DOHH2 (cell line): ENCODE measurements around the gene GRID2.

Source experiments
- H3F3A ChIP-seq: fragments of 200-600 bp; sonication (generic), shearing (Covaris generic); 2 replicates; pipeline ENCODE4 v1.6.0; 2016; ENCODE audit warnings: antibody characterized with exemption, mild to moderate bottlenecking; ENCODE audit not compliant: control insufficient read depth, insufficient read depth
- H3K27ac ChIP-seq: fragments of 200-600 bp; sonication (generic); 2 replicates; pipeline ENCODE4 v1.5.1; 2014; ENCODE audit warnings: low read depth, mild to moderate bottlenecking, low read length, moderate library complexity
- H3K27me3 ChIP-seq: fragments of 200-600 bp; sonication (generic); 2 replicates; pipeline ENCODE4 v1.6.1; 2014; ENCODE audit warnings: mild to moderate bottlenecking, low read length, mixed read lengths; ENCODE audit not compliant: control insufficient read depth
- H3K36me3 ChIP-seq: fragments of 200-600 bp; sonication (generic); 2 replicates; pipeline ENCODE4 v1.6.1; 2014; ENCODE audit warnings: mild to moderate bottlenecking, low read length, moderate library complexity, mixed read lengths; ENCODE audit not compliant: control insufficient read depth
- H3K4me1 ChIP-seq: fragments of 200-600 bp; sonication (generic); 2 replicates; pipeline ENCODE4 v1.6.1; 2014; ENCODE audit warnings: mild to moderate bottlenecking, low read length, mixed read lengths; ENCODE audit not compliant: control insufficient read depth
- H3K4me2 ChIP-seq: fragments of 200-600 bp; sonication (generic); 2 replicates; pipeline ENCODE4 v1.6.0; 2014; ENCODE audit warnings: mild to moderate bottlenecking, low read length, moderate library complexity
- H3K4me3 ChIP-seq: fragments of 200-600 bp; sonication (generic); 2 replicates; pipeline ENCODE4 v1.5.1; 2014; ENCODE audit warnings: mild to moderate bottlenecking, low read length, mixed read lengths
- H3K79me2 ChIP-seq: fragments of 200-600 bp; sonication (generic); 2 replicates; pipeline ENCODE4 v1.6.1; 2014; ENCODE audit warnings: mild to moderate bottlenecking, low read length, mixed read lengths; ENCODE audit not compliant: control insufficient read depth
- H3K9me2 ChIP-seq: fragments of 200-600 bp; sonication (generic); replicated peaks from 2 replicates; pipeline ENCODE4 v1.6.1; 2014; ENCODE audit warnings: mild to moderate bottlenecking, low read length, mixed read lengths; ENCODE audit not compliant: control insufficient read depth
- H3K9me3 ChIP-seq: fragments of 200-600 bp; sonication (generic); 2 replicates; pipeline ENCODE4 v1.6.1; 2014; ENCODE audit warnings: antibody characterized with exemption, low read length, mixed read lengths; ENCODE audit not compliant: control insufficient read depth, insufficient read depth
- H4K20me1 ChIP-seq: fragments of 200-600 bp; sonication (generic); 2 replicates; pipeline ENCODE4 v1.6.0; 2014; ENCODE audit warnings: low read depth, mild to moderate bottlenecking, antibody characterized with exemption, low read length, moderate library complexity; ENCODE audit not compliant: control insufficient read depth, insufficient read depth
- EZH2phosphoT487 ChIP-seq: fragments of 200-600 bp; sonication (generic); IDR thresholded peaks from 2 replicates; pipeline ENCODE4 v1.6.1; 2017; ENCODE audit warnings: borderline replicate concordance, mild to moderate bottlenecking, antibody characterized with exemption, low read length, moderate library complexity, mixed read lengths
- TF ChIP-seq, protein P1 (sequence below): fragments of 200-600 bp; sonication (generic); IDR thresholded peaks from one replicate; pipeline ENCODE4 v1.5.1; 2014; ENCODE audit warnings: antibody characterized with exemption, mild to moderate bottlenecking, low read depth, low read length; ENCODE audit not compliant: poor library complexity, severe bottlenecking

GRID2 gene

DNA sequence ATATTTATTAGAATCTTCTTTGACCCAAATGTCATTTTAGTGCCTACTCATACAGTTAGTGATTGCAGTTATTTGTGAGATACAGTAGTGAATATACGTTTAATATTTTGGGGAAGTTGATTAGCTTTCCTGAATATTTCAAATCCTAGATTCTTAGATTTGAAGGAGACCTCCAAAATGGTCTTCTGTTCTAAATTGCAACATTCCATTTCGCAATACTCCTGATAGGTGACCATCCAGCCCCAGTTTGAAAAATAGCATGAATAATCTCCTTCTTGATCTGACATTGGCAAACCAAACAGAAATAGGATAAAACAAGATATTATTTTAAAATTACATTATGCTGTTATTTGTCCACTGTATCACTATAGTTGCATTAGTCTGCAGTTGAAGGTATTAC is 505.6 kb downstream of the GRID2 start:
- H3K9me2 ChIP-seq: no peaks in the 10 kb centered on the region
- H3K27ac ChIP-seq: no peak overlapping the region
- no peak overlapping the region for H3K4me2 ChIP-seq
- no peaks in the 10 kb centered on the region for H3K27me3 ChIP-seq
- H3F3A ChIP-seq: no peaks in the 10 kb centered on the region
- no peaks in the 10 kb centered on the region for H3K4me1 ChIP-seq
- H3K9me3 ChIP-seq: no peaks in the 10 kb centered on the region
- TF ChIP-seq, protein P1, sequence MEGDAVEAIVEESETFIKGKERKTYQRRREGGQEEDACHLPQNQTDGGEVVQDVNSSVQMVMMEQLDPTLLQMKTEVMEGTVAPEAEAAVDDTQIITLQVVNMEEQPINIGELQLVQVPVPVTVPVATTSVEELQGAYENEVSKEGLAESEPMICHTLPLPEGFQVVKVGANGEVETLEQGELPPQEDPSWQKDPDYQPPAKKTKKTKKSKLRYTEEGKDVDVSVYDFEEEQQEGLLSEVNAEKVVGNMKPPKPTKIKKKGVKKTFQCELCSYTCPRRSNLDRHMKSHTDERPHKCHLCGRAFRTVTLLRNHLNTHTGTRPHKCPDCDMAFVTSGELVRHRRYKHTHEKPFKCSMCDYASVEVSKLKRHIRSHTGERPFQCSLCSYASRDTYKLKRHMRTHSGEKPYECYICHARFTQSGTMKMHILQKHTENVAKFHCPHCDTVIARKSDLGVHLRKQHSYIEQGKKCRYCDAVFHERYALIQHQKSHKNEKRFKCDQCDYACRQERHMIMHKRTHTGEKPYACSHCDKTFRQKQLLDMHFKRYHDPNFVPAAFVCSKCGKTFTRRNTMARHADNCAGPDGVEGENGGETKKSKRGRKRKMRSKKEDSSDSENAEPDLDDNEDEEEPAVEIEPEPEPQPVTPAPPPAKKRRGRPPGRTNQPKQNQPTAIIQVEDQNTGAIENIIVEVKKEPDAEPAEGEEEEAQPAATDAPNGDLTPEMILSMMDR: no peak
- no peak for TF ChIP-seq EZH2phosphoT487
- H3K36me3 ChIP-seq: no peaks in the 10 kb centered on the region
- H3K4me3 ChIP-seq: no peak overlapping the region
- no peaks in the 10 kb centered on the region for H3K79me2 ChIP-seq
- H4K20me1 ChIP-seq: no peaks in the 10 kb centered on the region

DNA sequence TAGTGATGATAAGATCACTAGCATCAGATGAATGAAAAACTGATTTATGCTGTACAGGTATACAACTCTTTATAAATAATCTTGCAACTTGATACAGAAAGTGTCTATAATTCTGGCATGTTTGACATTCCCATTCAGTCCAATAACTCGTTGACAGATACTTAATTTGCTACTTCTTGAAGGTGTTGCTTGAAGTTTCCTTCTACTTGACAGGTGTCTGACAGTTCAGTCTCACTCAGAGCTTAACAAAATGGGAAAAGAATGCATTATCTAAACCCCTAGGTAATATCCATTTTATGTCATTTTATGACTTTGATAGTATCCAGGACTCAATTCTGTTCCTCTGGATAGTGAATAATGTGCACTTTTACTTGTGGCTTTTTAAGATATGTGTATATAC is 508.9 kb downstream of the GRID2 start:
- Histone ChIP-seq H3K9me3 (no peaks in the 10 kb centered on the region), H3K9me2 (no peaks in the 10 kb centered on the region), H3K79me2 (no peaks in the 10 kb centered on the region), H3K27me3 (no peaks in the 10 kb centered on the region), H3K4me1 (no peaks in the 10 kb centered on the region), H3F3A (no peaks in the 10 kb centered on the region), H3K4me2 (no peak overlapping the region), H4K20me1 (no peaks in the 10 kb centered on the region), H3K27ac (no peak overlapping the region), H3K36me3 (no peaks in the 10 kb centered on the region), H3K4me3 (no peak overlapping the region)
- no peak for TF ChIP-seq EZH2phosphoT487
- TF ChIP-seq, protein P1: no peak

DNA sequence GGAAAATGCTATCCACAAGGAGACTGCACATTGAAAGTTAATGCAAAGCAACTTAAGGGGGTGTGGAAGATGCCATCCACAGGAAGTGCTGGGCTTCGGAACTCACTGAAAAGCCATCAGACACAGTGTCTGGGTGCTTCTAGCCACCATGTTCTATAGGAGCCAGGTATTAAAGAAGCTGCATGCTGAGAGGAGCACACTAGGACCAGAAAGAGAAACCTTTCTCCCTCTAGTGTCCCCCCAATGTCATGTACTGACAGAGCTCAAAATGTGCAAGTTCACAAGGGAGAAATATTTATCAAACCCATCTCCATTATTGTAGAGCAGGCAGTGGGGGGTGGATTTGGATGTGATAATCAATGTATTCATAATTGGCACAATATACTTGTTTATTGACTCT is 510.9 kb downstream of the GRID2 start:
- no peaks in the 10 kb centered on the region for H3K79me2 ChIP-seq
- no peaks in the 10 kb centered on the region for H3K27me3 ChIP-seq
- H4K20me1 ChIP-seq: no peaks in the 10 kb centered on the region
- no peak for TF ChIP-seq EZH2phosphoT487
- TF ChIP-seq, protein P1: no peak
- no peak overlapping the region for H3K4me3 ChIP-seq
- no peaks in the 10 kb centered on the region for H3K36me3 ChIP-seq
- no peaks in the 10 kb centered on the region for H3K9me3 ChIP-seq
- no peak overlapping the region for H3K27ac ChIP-seq
- no peaks in the 10 kb centered on the region for H3K9me2 ChIP-seq
- H3F3A ChIP-seq: no peaks in the 10 kb centered on the region
- H3K4me2 ChIP-seq: no peak overlapping the region
- H3K4me1 ChIP-seq: no peaks in the 10 kb centered on the region

DNA sequence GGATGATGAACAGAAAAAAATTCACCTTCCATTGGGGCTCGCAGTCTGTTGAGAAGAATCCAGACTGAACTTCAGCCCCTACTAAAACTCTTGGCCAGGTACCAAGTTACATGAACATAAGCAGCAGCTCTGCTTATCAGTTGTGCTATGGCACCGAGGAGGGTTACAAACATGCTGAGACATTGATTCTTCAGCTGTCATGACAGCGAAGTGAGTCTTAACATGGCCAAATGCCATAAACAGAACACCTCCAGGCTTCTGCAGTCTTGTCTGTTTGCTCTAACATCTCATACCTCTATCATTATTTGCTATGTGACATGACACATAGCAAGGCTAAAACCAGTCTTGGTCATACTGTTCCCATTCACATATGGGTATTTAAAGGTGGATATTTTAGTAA is 521.5 kb downstream of the GRID2 start:
- no peak overlapping the region for H3K4me2 ChIP-seq
- H3K9me3 ChIP-seq: no peaks in the 10 kb centered on the region
- H4K20me1 ChIP-seq: no peaks in the 10 kb centered on the region
- no peaks in the 10 kb centered on the region for H3K36me3 ChIP-seq
- H3F3A ChIP-seq: no peaks in the 10 kb centered on the region
- TF ChIP-seq, protein P1: no peak
- no peak for TF ChIP-seq EZH2phosphoT487
- H3K9me2 ChIP-seq: no peaks in the 10 kb centered on the region
- H3K4me3 ChIP-seq: no peak overlapping the region
- H3K4me1 ChIP-seq: no peaks in the 10 kb centered on the region
- no peaks in the 10 kb centered on the region for H3K27me3 ChIP-seq
- no peaks in the 10 kb centered on the region for H3K79me2 ChIP-seq
- no peak overlapping the region for H3K27ac ChIP-seq
